Epithelial cell of proximal tubule (primary cell): ENCODE measurements around the gene OVCA2. TPM values are rescaled to one million over a fixed set of nuclear protein-coding genes. Genes with fewer than 3 reads are reported as not detected.
A peak's percentile ranks its signal among the peaks of the same experiment; 100 is the strongest.

Source experiments
- DNase-seq: peaks from one replicate; pipeline ENCODE4 v3.0.0-alpha.2; 2011; ENCODE audit warnings: low read depth
- H3K4me3 ChIP-seq: 2 replicates; pipeline ENCODE4 v1.5.1; 2011; ENCODE audit warnings: low read depth, mild to moderate bottlenecking, low read length
- CTCF ChIP-seq: conservative IDR thresholded peaks from 2 replicates; pipeline ENCODE4 v1.5.1; 2012; ENCODE audit warnings: low read depth, mild to moderate bottlenecking, low read length
- total RNA-seq: library from RNA; depleted of rRNA; stranded (reverse); fragments of >200 nt; gene quantifications from 2 replicates; pipeline ENCODE4 v1.2.3, GENCODE V29; 2015

Gene OVCA2
- total RNA-seq, 1 donor from 2014 or later = 55.4 TPM

DNA sequence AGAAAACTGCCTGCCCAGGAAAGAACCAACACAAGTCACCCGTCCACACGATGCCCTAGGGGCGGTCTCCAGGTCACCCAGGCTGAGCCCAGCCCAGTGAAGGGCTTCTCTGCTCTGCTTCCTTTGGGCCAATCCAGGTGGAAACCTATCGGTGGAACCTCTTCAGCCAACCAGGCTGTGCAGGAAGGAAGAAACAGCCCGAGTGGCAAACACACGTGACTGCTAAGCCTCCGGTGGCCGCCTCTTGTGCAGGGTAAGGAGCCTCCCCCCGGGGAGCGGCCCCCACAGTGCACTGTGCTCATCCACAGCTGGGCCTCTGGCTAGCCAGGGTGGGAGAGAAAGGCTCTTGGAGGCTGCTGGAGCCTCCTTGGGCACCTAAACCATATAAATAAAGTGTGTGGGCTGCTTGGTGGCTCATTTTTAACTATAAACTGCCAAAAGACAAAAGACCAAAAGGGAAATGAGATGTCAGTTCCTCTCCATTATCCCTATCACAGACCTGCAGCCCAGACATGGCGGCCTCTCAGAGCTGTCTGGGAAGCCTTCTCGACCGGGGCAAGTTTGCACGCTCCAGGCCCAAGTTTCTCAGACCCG, 19.1 kb upstream of the OVCA2 start:
- no peak for DNase-seq
- H3K4me3 ChIP-seq = no peak overlapping the region
- no peak for TF ChIP-seq CTCF

DNA sequence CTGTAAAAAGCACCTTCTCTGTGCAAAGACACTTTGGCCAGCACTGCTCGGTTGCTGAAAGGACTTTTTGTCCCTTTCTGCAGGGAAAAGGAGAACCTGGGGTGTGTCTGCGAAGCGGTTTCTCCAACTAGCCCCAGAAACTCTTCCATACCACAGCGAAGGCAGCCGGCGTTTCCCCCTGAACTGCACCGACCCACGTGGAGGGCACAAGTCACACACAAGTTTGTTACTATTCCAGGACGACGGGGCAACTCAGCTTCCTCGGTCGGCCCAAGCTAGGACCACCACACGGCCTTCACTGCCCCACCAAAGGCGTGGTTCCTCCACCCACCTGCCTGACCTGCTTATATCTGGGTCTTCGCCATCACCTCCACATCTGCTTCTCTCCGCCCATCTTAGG, 18.6 kb upstream of the OVCA2 start:
- H3K4me3 ChIP-seq = no peak overlapping the region
- DNase-seq = no peak
- no peak for TF ChIP-seq CTCF

GRCh38 chr17:2023692-2024571, 17.9 kb upstream of the OVCA2 start:
- DNase-seq = no peak
- peak overlapping the region; percentile 11 for H3K4me3 ChIP-seq
- TF ChIP-seq CTCF = no peak

DNA sequence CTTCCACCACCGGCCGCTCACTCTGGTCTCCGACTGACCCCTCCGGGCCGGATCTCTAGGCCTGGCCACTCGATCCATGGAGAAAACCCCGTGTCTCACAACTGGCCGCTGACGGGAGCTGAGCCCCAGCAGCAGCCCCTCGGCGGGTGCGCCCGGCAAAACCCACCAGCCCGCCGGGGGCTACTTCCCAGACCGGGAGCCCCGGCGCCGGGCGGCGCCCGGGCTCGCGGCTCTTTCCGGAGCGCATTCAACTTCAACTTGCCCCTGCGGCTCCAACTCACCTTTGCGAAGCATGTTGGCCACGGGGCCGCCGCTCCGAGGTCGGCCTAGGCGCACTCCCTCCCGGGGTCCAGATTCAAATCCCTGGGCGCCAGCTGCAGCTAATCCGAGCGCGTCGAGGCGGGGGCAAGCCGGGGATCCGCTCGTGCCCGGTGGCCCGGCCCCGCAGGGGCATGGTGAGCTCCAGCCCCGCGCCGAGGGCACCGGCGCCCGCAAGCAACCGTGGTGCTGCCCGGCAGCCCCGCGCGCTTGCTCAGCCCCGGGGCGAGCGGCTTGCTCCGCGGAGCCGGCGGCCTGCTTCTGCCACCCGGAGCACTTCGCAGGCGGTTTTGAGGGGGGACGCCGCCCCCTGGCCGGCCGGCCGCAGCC, 17.1 kb upstream of the OVCA2 start:
- peak overlapping the region; percentile 11 for H3K4me3 ChIP-seq
- no peak for DNase-seq
- TF ChIP-seq CTCF = no peak

DNA sequence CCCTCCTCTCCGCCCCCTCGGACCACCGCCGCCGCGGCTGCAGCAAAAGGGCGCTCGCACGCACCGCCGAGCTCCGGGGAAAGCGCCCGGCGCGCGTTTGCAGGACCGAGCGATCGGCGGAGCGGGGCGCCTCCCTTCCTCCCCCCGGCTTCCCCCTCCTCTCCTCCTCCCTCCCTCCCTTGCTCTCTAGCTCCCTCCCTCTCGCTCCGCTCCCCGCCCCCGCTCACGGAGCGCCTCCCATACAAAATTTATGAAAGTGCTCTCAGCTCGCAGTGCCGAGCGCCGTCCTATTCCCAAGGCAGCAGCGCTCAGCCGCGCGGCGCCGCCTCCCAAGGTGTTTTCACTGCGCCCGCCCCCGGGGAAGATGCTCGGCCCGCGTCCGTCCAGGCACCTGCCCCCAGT, 16.6 kb upstream of the OVCA2 start, which contains the start of gene RTN4RL1:
TSS of gene RTN4RL1 (minus strand) at position 115 of the 402 bp plus-strand sequence. CDS start 469 bp downstream, outside the sequence.
- peak within 1 kb of the TSS; percentile 33 for H3K4me3 ChIP-seq
- no peak for TF ChIP-seq CTCF
- DNase-seq = no peak

GRCh38 chr17:2025622-2026309, 16.1 kb upstream of the OVCA2 start:
- peak; percentile 90 for TF ChIP-seq CTCF
- peak overlapping the region; percentile 33 for H3K4me3 ChIP-seq
- no peak for DNase-seq
